Measurements from ENCODE around the gene UCP2. TPM values are rescaled to one million over a fixed set of nuclear protein-coding genes. Genes with fewer than 3 reads are reported as not detected.

UCP2 gene
- total and polyA plus RNA-seq, 9 of the 15 experiments (the other 6 are each of a cell fraction or from before 2014, with no cell fraction given), result 19.2 to 216 (median 87.9) TPM

DNA sequence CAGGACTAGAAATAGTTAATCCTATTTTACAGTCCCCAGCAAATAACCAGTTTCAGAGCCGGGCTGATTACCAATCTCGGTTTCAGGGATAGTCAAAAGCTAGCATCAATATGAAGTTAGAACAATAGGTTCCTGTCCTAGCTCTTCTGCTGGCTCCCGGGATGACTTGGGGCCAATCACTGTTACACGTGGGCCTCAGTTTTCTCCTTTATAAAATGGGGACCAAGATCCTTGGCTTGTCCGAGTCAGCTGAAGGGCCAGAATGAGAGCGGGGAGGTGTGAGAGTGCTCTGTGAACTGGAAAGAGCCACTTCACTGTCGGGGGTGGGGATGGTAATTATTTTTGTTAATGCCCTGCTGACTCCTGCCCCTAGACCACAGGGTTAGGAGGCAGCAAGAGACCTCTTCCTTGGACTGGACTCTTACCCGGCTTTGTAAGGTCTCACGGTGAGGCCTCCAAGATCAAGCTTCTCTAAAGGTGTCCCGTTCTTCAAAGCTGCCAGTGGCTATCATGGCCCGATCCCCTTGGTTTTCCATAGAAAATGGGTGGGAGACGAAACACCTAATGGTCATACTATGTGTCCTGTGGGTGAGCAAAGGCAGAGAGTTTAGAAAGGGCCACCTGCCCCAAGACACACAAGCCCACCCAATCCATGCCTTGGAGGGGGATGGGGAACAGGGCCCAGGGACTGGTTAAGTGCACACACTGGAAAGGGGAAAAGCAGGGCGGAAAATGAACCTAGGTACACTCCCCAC is 1.4 kb downstream of the UCP2 start (continued):
- TF ChIP-seq BACH1 (tag; IDR thresholded peaks at IDR 0.05), result no peak
- no peak for TF ChIP-seq ELF1 (tag; IDR thresholded peaks at IDR 0.05)
- TF ChIP-seq SMC3 (conservative IDR thresholded peaks at IDR 0.05; ENCODE audit: insufficient read depth, low read depth, low read length), result no peak
- TF ChIP-seq HNRNPH1 (optimal IDR thresholded peaks at IDR 0.05; ENCODE audit: low read depth, low read length), result no peak
- TF ChIP-seq JUNB (CRISPR knock-in tag; conservative IDR thresholded peaks at IDR 0.05), result no peak
- TF ChIP-seq ZNF121 (CRISPR knock-in tag; conservative IDR thresholded peaks at IDR 0.05), result no peak
- TF ChIP-seq HMG20B (CRISPR knock-in tag; IDR thresholded peaks at IDR 0.05), result no peak
- no peak for TF ChIP-seq THAP12 (CRISPR knock-in tag; IDR thresholded peaks at IDR 0.05)
- TF ChIP-seq MITF (IDR thresholded peaks at IDR 0.05), result no peak
- TF ChIP-seq, protein P1, sequence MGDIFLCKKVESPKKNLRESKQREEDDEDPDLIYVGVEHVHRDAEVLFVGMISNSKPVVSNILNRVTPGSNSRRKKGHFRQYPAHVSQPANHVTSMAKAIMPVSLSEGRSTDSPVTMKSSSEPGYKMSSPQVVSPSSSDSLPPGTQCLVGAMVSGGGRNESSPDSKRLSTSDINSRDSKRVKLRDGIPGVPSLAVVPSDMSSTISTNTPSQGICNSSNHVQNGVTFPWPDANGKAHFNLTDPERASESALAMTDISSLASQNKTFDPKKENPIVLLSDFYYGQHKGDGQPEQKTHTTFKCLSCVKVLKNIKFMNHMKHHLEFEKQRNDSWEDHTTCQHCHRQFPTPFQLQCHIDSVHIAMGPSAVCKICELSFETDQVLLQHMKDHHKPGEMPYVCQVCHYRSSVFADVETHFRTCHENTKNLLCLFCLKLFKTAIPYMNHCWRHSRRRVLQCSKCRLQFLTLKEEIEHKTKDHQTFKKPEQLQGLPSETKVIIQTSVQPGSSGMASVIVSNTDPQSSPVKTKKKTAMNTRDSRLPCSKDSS (IDR thresholded peaks at IDR 0.05; ENCODE audit: low read depth, partially characterized antibody), result no peak
- no peak for TF ChIP-seq SIX5 (IDR thresholded peaks at IDR 0.05; ENCODE audit: borderline replicate concordance in 1 of 2, insufficient read depth in 1 of 2, low read depth in 1 of 2, low read length in 2 of 2)
- TF ChIP-seq ZNF695 (CRISPR knock-in tag; IDR thresholded peaks at IDR 0.05), result no peak
- TF ChIP-seq ZNF717 (CRISPR knock-in tag; IDR thresholded peaks at IDR 0.05), result no peak
- TF ChIP-seq ZNF398 (CRISPR knock-in tag; IDR thresholded peaks at IDR 0.05), result no peak
- TF ChIP-seq, protein P2, sequence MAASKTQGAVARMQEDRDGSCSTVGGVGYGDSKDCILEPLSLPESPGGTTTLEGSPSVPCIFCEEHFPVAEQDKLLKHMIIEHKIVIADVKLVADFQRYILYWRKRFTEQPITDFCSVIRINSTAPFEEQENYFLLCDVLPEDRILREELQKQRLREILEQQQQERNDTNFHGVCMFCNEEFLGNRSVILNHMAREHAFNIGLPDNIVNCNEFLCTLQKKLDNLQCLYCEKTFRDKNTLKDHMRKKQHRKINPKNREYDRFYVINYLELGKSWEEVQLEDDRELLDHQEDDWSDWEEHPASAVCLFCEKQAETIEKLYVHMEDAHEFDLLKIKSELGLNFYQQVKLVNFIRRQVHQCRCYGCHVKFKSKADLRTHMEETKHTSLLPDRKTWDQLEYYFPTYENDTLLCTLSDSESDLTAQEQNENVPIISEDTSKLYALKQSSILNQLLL (CRISPR knock-in tag; IDR thresholded peaks at IDR 0.05; ENCODE audit: borderline replicate concordance), result no peak
- no peak for TF ChIP-seq KLF10 (CRISPR knock-in tag; IDR thresholded peaks at IDR 0.05)
- TF ChIP-seq RFX7 (CRISPR knock-in tag; IDR thresholded peaks at IDR 0.05), result no peak
- no peak for TF ChIP-seq ZNF324 (CRISPR knock-in tag; IDR thresholded peaks at IDR 0.05)
- TF ChIP-seq ZKSCAN1 (IDR thresholded peaks at IDR 0.05; ENCODE audit: low read depth, low read length), result peak; percentile 91
- no peak for TF ChIP-seq FOSL1 (tag; conservative IDR thresholded peaks at IDR 0.05)

All from K562 (cell line).